MM.1S (cell line): Measurements from ENCODE around the gene ELANE.

ENCODE experiments used
- DNase-seq: peaks from one replicate; pipeline ENCODE4 v3.0.0-alpha.2; 2015
- H2AFZ ChIP-seq: fragments of 300-600 bp; sonication (generic); 2 replicates; pipeline ENCODE4 v1.6.0; 2016; ENCODE audit warnings: antibody characterized with exemption, low read length
- H3F3A ChIP-seq: fragments of 300-600 bp; sonication (generic); 2 replicates; pipeline ENCODE4 v1.6.1; 2016; ENCODE audit warnings: mild to moderate bottlenecking, antibody characterized with exemption, low read length, moderate library complexity, mixed read lengths; ENCODE audit not compliant: insufficient read depth
- H3K27ac ChIP-seq: fragments of 300-600 bp; sonication (generic); 2 replicates; pipeline ENCODE4 v1.5.1; 2016; ENCODE audit warnings: mild to moderate bottlenecking, low read length
- H3K27me3 ChIP-seq: fragments of 300-600 bp; sonication (generic); replicated peaks from 2 replicates; pipeline ENCODE4 v1.6.0; 2016; ENCODE audit warnings: low read length; ENCODE audit not compliant: insufficient read depth
- H3K36me3 ChIP-seq: fragments of 300-600 bp; sonication (generic); replicated peaks from 2 replicates; pipeline ENCODE4 v1.6.1; 2016; ENCODE audit warnings: mild to moderate bottlenecking, low read length, mixed read lengths; ENCODE audit not compliant: insufficient read depth
- H3K4me1 ChIP-seq: fragments of 300-600 bp; sonication (generic); 2 replicates; pipeline ENCODE4 v1.6.1; 2016; ENCODE audit warnings: low read length, mixed read lengths
- H3K4me2 ChIP-seq: fragments of 300-600 bp; sonication (generic); 2 replicates; pipeline ENCODE4 v1.6.0; 2016; ENCODE audit warnings: low read depth, low read length
- H3K4me3 ChIP-seq: fragments of 300-600 bp; sonication (generic); 2 replicates; pipeline ENCODE4 v1.5.1; 2016; ENCODE audit warnings: low read length, mixed read lengths
- H3K79me2 ChIP-seq: fragments of 300-600 bp; sonication (generic); 2 replicates; pipeline ENCODE4 v1.6.1; 2016; ENCODE audit warnings: mixed run types, low read length, mixed read lengths
- H3K9ac ChIP-seq: fragments of 300-600 bp; sonication (generic); 2 replicates; pipeline ENCODE4 v1.6.1; 2016; ENCODE audit warnings: low read length, mixed read lengths
- H3K9me2 ChIP-seq: fragments of 300-600 bp; sonication (generic); replicated peaks from 2 replicates; pipeline ENCODE4 v1.6.1; 2016; ENCODE audit warnings: mild to moderate bottlenecking, low read length, mixed read lengths; ENCODE audit not compliant: insufficient read depth
- H3K9me3 ChIP-seq: fragments of 300-600 bp; sonication (generic); replicated peaks from 2 replicates; pipeline ENCODE4 v1.6.1; 2016; ENCODE audit warnings: mild to moderate bottlenecking, low read length, mixed read lengths; ENCODE audit not compliant: insufficient read depth
- H4K20me1 ChIP-seq: fragments of 300-600 bp; sonication (generic); 2 replicates; pipeline ENCODE4 v1.6.1; 2016; ENCODE audit warnings: mild to moderate bottlenecking, low read length, moderate library complexity, mixed read lengths; ENCODE audit not compliant: insufficient read depth
- CTCF ChIP-seq: fragments of 300-600 bp; sonication (generic); IDR thresholded peaks from 2 replicates; pipeline ENCODE4 v1.5.1; 2016; ENCODE audit warnings: antibody characterized with exemption, low read length, mixed read lengths
- EZH2 ChIP-seq: fragments of 300-600 bp; sonication (generic); optimal IDR thresholded peaks from 2 replicates; pipeline ENCODE3; 2017; ENCODE audit warnings: low read depth, mild to moderate bottlenecking, antibody characterized with exemption, low read length, mixed read lengths
- EZH2phosphoT487 ChIP-seq: fragments of 300-600 bp; sonication (generic); IDR thresholded peaks from 2 replicates; pipeline ENCODE4 v1.6.1; 2018; ENCODE audit warnings: antibody characterized with exemption, low read length

The ELANE gene

DNA sequence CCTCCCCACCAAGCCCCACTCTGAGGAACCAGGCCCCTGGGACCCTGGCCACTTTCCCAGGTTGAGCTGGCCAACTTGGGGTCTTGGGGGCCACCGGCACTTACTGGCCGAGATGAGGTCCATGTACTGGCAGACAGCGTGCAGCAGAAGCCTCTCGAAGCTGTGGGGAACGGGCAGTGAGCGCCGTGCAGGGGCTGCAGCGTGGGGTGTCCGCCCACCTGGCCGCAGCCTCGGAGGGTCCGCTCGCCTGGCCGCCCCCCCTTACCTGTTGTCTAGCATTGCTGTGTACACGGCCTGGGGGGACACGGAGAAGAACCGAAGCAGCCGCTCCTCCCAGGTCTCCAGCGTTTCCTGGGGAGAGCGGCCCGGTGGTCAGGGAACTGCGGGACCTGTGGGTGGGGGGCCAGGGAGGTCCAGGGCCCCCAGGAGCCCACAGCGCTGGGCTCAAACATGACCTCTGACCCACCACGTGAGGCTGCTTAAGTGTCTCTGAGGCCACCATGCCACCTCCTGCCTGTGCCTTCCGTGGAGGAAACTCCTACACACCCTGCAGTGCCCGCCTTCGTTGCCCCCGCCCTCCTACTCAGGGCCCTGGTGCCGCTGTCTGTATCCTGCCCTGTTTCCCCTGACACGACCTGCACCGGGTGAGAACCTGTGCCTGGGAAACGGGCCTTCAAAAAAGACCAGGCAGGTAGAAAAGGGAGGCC lies 47.4 kb downstream of the ELANE start:
- Histone ChIP-seq H3K4me2 (no peak overlapping the region), H3K9me3 (no peaks in the 10 kb centered on the region), H3K9me2 (no peaks in the 10 kb centered on the region), H4K20me1 (no peaks in the 10 kb centered on the region), H3K4me3 (no peak overlapping the region), H3K27me3 (no peaks in the 10 kb centered on the region), H3K79me2 (no peaks in the 10 kb centered on the region), H3K36me3 (no peaks in the 10 kb centered on the region), H3K9ac (no peak overlapping the region), H3K27ac (no peak overlapping the region), H3F3A (no peaks in the 10 kb centered on the region), H2AFZ (no peak overlapping the region), H3K4me1 (no peaks in the 10 kb centered on the region)
- DNase-seq = no peak
- TF ChIP-seq EZH2phosphoT487 (no peak), EZH2 (no peak), CTCF (no peak)

DNA sequence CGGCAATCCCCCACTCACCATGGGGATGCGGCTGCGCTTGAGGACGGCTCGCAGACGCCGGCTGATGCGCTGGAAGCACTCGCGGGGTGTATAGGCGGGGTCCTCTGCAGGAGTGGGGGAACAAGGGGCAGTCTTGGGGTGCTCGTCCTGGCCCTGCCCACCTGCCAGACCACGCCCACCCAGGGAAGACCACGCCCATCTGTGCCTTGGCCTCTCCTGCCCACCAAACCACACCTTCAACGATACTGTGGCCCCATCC lies 47.9 kb downstream of the ELANE start:
- H4K20me1 ChIP-seq = no peaks in the 10 kb centered on the region
- no peak for DNase-seq

DNA sequence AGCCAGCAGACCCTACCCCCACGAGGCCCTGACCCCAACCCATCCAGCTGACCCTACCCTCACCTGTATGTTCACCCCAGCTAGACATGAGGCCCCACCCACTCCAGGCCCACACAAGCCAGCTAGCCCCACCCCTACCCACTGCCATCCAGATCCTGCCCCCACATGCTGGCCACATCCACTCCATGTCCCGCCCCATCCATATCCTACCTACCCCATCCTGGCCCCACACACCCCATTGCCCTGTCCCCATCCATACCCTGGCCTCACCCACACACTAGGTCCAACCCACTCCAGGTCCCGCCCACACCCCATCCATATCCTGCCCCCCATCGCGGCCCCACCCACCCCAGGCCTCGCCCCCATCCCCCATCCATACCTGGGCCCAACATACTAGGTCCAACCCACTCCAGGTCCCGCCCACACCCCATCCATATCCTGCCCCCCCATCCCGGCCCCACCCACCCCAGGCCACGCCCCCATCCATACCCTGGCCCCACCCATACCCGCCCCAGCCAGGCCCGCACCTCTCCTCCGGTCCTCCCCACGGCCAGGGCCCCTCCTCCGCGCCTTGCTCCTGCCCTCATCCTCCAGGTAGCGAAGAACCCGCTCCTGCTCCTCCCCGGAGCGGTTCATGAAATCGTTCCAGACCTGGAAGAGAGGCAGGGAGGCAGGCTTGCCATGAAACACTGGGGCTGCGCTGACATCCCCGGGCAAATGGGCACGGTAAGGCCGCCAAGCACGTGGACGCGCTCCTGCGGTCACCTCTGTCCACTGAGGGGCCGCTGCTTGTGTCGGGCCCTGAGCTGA lies 48.4 kb downstream of the ELANE start:
- H3K79me2 ChIP-seq = no peaks in the 10 kb centered on the region
- H3K4me3 ChIP-seq = no peak overlapping the region
- H3K9me3 ChIP-seq = no peaks in the 10 kb centered on the region
- H3K9me2 ChIP-seq = no peaks in the 10 kb centered on the region
- TF ChIP-seq CTCF (no peak), EZH2 (no peak), EZH2phosphoT487 (no peak)
- no peak overlapping the region for H3K4me2 ChIP-seq
- H3F3A ChIP-seq = no peaks in the 10 kb centered on the region
- DNase-seq = no peak
- no peaks in the 10 kb centered on the region for H3K27me3 ChIP-seq
- H3K9ac ChIP-seq = no peak overlapping the region
- no peak overlapping the region for H2AFZ ChIP-seq
- H3K27ac ChIP-seq = no peak overlapping the region
- no peaks in the 10 kb centered on the region for H3K36me3 ChIP-seq
- H3K4me1 ChIP-seq = no peaks in the 10 kb centered on the region
- H4K20me1 ChIP-seq = no peaks in the 10 kb centered on the region

More for the DNA sequence above, 47.9 kb downstream of the ELANE start:
- H3K4me3 ChIP-seq = no peak overlapping the region
- no peak overlapping the region for H3K4me2 ChIP-seq
- H3F3A ChIP-seq = no peaks in the 10 kb centered on the region
- H3K27ac ChIP-seq = no peak overlapping the region
- no peaks in the 10 kb centered on the region for H3K27me3 ChIP-seq
- H3K79me2 ChIP-seq = no peaks in the 10 kb centered on the region
- no peak overlapping the region for H2AFZ ChIP-seq
- no peak overlapping the region for H3K9ac ChIP-seq
- no peaks in the 10 kb centered on the region for H3K9me3 ChIP-seq
- TF ChIP-seq CTCF (no peak), EZH2 (no peak), EZH2phosphoT487 (no peak)
- no peaks in the 10 kb centered on the region for H3K9me2 ChIP-seq
- H3K36me3 ChIP-seq = no peaks in the 10 kb centered on the region
- no peaks in the 10 kb centered on the region for H3K4me1 ChIP-seq
